GM19099 (cell line): Measurements from ENCODE around the gene CCNY.

Experiments used
- POLR2A ChIP-seq: IDR thresholded peaks from 3 replicates; pipeline ENCODE4 v1.6.1; 2011; ENCODE audit warnings: low read depth; ENCODE audit not compliant: insufficient read length; ENCODE audit errors: extremely low read depth

The CCNY gene

DNA sequence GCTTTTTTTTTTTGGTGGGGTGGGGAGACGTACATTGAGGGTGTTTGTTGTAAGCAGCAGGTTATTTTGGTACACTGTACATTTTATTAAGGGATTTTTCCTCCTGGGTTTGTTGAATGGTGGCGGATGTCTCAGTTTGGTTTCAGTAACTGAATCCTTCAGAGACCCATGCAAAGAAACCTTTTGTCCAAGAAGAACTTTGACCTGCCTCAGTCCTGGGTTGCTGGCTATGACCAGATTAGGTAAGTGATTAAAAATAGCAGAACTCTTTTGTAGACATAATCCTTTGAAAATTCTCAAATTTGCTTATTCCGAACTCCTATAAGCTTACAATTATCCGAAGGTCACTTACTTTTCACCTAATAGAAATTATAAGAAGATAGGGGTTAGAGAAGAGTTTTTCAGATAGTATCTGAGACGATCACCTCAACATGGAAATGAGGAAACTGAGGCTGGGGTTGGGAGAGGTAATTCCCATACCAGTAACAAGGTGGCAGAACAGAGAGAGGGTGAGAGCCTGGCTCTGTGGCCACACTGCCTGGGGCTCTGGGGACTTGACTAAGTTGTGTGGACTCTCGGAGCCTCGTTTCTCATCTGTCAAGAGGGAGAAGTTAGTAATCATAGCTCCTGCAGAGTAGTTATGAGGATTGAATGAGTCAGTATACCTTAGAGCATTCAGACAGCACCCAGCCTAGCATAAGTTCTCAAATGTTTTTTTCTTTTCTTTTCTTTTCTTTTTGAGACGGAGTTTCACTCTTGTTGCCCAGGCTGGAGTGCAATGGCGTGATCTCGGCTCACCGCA is 87.4 kb downstream of the CCNY start:
- no peak for TF ChIP-seq POLR2A

DNA sequence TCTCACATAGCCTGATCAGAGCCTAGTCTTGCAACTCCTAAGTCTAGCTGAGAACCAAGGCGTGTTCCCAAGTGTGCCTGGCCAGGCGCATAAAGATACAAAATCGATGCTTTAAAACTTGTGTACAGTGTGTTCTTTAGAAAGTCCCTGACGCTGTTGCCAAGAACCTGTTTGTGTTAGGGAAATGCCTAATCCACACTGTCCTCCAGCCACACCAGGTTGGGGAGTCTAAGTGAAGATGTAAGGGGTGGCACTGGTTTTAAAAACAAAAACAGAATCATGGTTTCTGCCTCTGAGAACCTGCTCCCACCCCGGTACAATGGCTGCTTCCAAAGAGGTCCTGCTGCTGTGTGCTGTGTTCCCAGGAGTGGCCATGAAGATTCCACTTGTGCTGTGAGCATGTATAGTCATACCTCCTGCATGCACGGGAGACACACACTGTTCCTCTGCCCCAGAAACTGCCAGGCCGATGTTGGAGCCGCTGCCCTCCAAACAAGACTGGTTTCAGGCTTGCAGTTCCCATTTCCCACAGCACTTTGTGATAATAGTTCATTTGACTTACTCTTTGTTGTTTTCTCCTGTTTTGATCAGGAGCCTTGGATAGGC is 88.5 kb downstream of the CCNY start:
- TF ChIP-seq POLR2A: no peak

DNA sequence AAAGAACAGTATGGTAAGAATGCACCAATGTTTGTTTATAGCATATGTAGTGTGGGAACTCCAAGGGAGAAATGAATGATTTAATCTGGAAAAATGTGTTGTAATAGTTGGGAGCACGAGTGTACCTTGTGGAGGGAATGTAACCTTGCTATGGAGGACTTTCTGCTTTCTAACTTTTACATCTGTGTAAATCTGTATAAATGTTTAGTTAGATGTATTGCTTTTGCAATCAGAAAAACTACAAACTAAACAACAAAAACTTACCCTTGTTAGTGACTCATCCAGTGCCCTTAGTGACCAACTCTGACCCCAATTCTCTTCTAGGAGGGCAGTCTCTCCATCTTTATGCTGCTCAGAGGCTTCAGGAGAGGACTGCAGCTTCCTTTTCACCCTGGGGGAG is 89.3 kb downstream of the CCNY start:
- no peak for TF ChIP-seq POLR2A

DNA sequence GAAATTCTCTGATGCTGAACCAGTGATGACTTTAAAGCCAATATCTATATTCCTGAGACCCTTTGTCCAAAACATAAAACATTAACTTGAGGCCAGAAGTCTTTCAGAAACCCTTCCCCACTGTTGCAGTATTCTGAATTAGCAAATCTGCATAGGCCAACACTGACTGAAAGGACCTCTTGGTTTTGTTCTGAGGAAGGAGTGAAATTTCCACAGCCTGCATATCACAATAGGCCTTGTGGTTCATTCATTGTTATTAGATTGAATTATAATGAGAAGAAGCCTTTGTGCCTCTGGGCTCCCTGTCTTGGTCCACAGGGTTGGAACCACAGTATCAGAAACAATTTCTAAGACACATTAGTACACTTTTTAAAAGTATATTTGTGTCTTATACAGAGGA is 90.3 kb downstream of the CCNY start:
- TF ChIP-seq POLR2A: no peak

DNA sequence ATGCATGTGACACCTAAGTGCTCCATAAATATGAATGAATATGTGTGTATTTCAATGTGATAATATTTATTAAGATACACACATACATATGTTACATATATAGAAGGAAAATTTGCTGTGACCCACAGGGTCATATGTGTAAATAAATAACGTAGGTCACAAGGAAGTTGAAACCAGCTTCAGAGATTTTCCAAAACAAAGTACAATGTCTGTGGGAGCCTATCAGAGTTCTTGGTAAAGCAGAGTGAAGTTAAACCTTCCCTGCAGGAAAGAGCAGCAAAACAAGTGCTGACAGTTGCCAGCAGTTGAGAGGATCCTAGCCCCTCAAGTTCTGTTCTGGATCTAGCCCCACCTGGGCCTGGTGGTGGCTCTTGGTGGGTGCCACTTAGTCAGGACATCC is 91.2 kb downstream of the CCNY start:
- TF ChIP-seq POLR2A: no peak

DNA sequence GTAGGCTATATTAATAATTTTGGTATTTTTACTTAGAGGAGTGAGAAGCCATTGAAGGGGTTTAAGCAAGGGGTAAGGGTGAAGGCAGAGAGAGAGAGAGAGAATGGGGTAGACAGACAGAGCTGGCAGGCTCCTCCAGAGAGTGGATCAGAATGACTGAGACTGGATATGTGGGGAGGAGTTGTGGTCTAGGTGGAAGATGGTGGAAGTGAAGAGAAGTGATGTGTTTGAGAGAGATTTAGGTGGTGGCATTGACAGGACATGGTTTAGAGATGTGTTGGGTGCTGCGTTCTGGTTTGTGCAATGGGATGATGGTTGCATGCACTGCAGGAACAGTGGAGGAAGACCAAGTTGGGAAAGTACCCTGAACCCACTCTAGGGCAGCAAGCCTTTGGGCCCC is 92.2 kb downstream of the CCNY start:
- TF ChIP-seq POLR2A: no peak

DNA sequence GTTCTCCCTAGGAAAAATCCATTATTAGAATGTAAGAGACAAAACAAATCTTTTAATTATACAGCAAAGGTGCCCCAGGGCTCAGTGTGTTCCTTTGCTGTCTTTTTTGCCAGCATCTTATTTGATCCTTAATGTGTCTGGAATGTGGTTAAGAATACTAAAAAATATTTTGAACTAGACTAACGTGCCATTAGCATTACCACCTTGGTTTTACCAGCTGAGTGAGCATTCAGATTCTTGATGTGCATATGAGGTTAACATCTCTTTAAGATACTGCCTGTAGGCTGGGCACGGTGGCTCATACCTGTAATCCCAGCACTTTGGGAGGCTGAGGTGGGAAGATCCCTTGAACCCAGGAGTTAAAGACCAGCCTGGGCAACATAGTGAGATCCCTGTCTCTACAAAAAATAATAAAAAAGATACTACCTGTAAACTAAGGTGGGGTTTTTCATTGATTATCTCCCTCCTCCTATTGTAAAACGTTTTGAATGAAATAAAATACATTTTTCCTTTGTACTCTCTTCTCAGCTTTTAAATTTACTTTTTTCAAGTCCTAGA is 96.6 kb downstream of the CCNY start:
- no peak for TF ChIP-seq POLR2A

DNA sequence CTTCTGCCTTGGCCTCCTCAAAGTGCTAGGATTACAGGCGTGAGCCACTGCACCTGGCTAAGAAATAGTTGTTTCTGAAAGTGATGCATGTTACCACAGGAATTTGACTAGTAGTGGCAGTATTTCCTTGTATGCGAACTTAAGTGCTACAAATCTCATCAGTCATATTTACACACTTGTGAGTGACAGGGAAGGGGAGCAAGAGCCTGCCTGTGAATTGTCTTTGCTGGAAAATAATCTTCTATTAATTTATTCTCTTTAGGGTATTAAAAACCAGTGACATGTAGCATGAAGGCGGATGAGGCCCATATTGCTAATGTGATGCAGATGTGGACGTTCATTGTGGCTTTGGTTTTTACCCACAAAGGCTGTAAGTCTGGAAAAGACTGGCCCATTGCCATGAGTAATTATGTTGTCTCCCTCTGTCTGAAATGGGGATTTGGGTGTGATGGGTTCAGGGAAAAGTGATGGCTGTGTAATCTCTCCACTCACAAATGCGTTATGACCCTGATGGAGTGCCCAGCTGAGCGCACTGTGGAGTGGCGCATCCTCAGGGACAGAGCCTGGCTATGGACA is 97.6 kb downstream of the CCNY start:
- TF ChIP-seq POLR2A: no peak

DNA sequence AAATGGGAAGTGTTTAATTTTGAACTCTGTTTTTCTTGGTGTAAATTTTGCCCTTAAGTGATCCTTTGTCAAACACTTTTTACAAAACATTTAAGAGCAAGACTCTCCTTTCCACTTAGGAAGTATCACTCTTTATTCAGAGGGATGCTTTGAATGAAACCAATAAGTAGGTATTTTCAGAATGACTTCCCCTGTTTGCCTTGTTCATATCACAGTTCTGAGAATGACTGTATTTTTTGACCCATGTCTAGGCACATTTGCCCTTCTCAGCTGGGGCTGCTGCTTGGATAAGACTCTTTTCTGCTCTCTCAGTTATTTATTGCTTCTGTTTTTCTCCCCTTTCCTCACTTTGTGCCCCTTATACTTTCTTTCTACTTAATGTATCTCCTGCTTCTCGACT is 98.2 kb downstream of the CCNY start:
- TF ChIP-seq POLR2A: no peak

DNA sequence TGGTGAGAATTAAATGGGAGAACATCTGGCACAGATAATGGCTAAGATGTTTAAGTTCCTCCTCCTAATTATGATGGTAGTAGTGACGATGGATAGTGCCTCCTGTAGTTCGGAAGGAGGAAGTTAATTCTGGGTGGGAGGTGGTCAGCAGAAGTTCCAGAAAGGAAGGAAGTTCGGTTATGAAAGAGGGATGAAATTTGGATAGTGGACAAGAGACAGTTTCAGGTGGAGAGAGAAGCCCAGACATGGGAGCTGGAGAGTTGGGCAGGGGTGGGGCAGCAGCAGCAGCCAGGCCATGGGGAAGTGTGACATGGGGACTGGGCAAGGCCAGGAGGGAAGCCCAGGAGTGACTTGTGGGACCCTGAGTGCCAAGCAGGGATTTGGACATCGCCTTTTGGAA is 99.5 kb downstream of the CCNY start:
- TF ChIP-seq POLR2A: no peak

DNA sequence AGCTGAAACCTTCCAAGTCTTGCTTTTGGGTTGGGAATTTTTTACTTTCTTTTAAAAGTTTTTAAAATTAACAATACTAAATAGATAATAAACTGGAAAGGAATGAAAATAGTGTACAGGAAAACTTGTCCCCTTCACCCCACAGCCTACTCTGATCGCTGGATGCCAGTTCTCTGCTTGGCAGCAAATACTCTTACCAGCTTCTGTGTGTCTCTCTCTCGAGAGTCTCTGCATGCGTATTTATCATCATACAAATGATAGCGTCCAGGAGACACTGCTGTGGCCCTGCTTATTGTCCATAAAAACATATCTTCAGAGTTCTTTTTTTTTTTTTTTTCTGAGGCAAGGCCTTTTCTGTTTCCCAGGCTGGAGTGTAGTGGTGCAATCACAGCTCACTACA is 101.5 kb downstream of the CCNY start:
- no peak for TF ChIP-seq POLR2A

DNA sequence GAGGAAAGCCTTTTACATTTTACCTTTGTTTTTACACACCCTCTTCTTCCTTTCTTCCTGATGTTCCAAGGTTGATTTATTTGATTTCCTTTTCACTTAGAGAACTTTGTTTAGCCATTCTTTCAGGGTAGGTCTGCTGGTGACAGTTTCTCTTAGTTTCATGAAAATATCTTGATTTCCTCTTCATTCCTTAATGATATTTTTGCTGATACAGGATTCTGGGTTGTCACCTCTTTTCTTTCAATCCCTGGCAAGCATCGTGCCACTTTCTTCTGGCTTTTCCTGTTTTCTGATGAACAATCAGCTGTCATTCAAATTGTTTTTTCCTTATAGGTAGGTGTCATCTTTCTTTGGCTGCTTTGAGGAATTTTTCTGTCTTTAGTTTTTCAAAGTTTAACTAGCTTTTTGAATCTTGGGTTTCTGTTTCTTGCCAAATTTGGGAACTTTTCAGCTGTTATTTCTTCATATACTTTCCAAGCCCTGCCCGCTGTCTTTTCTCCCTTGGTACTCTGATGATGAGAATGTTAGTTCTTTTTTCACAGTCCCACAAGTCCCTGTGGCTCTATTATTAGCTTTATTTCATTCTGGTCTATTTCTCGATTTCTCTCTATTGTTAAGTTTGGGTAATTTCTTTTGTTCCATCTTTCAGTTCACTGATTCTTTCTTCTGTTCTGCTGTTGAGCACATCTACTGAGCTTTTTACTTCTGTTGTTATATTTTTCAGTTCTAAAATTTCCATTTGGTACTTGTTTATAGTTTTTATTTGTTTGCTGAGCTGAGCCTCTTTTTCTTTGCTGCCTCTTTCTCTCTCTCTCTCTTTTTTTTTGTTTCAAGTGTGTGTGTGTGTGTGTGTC is 102.6 kb downstream of the CCNY start:
- TF ChIP-seq POLR2A: no peak

DNA sequence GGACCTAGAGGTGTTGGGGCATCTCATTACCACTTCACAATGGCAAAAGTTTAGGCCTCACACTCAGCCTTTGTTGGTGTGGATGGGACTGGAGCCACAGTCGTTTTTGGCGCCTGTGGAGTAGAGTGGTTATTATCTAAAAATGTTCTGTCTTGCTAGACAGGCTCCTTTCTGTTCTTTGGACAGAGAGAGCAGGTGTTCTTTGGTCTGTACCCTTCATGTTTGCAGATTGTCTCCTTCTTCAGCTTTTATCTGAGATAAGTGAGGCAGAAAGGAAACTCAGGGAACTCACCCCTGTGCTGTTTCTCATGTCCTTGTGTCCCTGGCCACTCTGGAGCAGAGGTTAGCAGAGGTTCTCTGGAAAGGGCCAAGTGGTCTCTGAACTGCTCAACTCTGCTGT is 103.7 kb downstream of the CCNY start:
- no peak for TF ChIP-seq POLR2A

DNA sequence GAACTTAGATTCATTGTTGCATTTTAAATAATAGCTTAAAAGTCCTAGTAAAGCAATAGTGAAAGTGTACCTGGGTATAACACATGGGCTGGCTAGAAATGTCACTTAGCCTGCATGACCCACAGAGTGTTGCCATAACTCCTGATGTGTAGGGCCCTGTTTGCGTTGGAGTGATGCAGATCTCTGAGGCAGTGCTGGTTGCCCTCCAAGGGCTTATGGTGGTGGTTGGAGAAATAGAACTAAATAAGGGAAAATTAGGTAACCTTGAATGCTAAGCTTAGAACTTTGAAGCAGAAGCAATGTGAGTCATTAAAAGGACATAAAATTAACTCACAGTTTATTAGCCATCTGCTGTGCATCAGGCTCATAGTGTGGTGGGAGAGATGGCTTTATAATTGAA is 105.7 kb downstream of the CCNY start:
- no peak for TF ChIP-seq POLR2A

DNA sequence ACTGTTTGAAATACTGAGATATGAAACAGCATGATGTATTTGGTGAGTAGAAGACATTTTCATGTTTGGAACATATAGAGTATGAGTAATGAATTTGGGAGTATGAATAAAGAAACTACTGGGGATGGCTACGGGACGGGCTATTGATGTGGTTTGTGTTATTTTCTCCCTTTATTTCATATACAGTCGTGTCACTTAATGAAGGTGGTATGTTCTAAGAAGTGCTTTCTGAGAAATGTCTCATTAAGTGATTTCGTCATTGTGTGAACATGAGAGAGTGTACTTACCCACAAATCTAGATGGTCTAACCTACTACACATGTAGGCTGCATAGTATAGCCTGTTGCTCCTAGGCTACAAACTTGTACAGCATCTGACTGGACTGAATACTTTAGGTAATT is 106.3 kb downstream of the CCNY start:
- TF ChIP-seq POLR2A: no peak
